Ishikawa (cell line): ENCODE data around the gene DAG1.

Source experiments
- CEBPB ChIP-seq: IDR thresholded peaks from 2 replicates; pipeline ENCODE4 v1.6.1; 2012
- CREB1 ChIP-seq: IDR thresholded peaks from 2 replicates; pipeline ENCODE4 v1.6.1; 2012; ENCODE audit warnings: low read depth
- EGR1 ChIP-seq: IDR thresholded peaks from 2 replicates; pipeline ENCODE4 v1.6.1; 2012
- EP300 ChIP-seq: IDR thresholded peaks from 2 replicates; pipeline ENCODE4 v1.6.1; 2012; ENCODE audit warnings: borderline replicate concordance
- FOXM1 ChIP-seq: IDR thresholded peaks from 2 replicates; pipeline ENCODE4 v1.6.1; 2012; ENCODE audit warnings: low read depth, borderline replicate concordance
- MAX ChIP-seq: IDR thresholded peaks from 2 replicates; pipeline ENCODE4 v1.6.1; 2012
- NFIC ChIP-seq: IDR thresholded peaks from 2 replicates; pipeline ENCODE4 v1.6.1; 2012
- RAD21 ChIP-seq: IDR thresholded peaks from 2 replicates; pipeline ENCODE4 v1.6.1; 2012; ENCODE audit warnings: low read depth
- REST ChIP-seq: IDR thresholded peaks from 2 replicates; pipeline ENCODE4 v1.6.1; 2012; ENCODE audit warnings: low read depth, mild to moderate bottlenecking
- TAF1 ChIP-seq: IDR thresholded peaks from 2 replicates; pipeline ENCODE4 v1.6.1; 2012; ENCODE audit warnings: low read depth, mild to moderate bottlenecking
- TCF12 ChIP-seq: IDR thresholded peaks from 2 replicates; pipeline ENCODE4 v1.6.1; 2012; ENCODE audit warnings: low read depth
- TEAD4 ChIP-seq: IDR thresholded peaks from 2 replicates; pipeline ENCODE4 v1.6.1; 2012
- USF1 ChIP-seq: IDR thresholded peaks from 2 replicates; pipeline ENCODE4 v1.6.1; 2012
- YY1 ChIP-seq: IDR thresholded peaks from 2 replicates; pipeline ENCODE4 v1.6.1; 2012; ENCODE audit warnings: low read depth
- ZBTB7A ChIP-seq: IDR thresholded peaks from 2 replicates; pipeline ENCODE4 v1.6.1; 2012; ENCODE audit warnings: low read depth

Gene DAG1

GRCh38 chr3:49529567-49529966 lies 59.5 kb downstream of the DAG1 start:
- no peak for TF ChIP-seq TAF1
- no peak for TF ChIP-seq TEAD4
- no peak for TF ChIP-seq ZBTB7A
- no peak for TF ChIP-seq NFIC
- TF ChIP-seq MAX: no peak
- TF ChIP-seq FOXM1: no peak
- TF ChIP-seq REST: no peak
- no peak for TF ChIP-seq YY1
- no peak for TF ChIP-seq USF1

- TF ChIP-seq YY1 (no peak), MAX (no peak), TEAD4 (peak; percentile 68), USF1 (0 out of 2 replicates have a peak, but pooled peaks have one; percentile 19), ZBTB7A (no peak), RAD21 (no peak), NFIC (no peak), TAF1 (no peak), REST (no peak), CEBPB (no peak), TCF12 (no peak), EP300 (no peak), EGR1 (no peak), CREB1 (no peak)
These were observed 60.2 kb downstream of the DAG1 start for GRCh38 chr3:49530231-49530630.

GRCh38 chr3:49530701-49531100 lies 60.6 kb downstream of the DAG1 start:
- no peak for TF ChIP-seq ZBTB7A
- no peak for TF ChIP-seq TEAD4
- no peak for TF ChIP-seq TAF1
- no peak for TF ChIP-seq REST
- TF ChIP-seq CREB1: no peak
- no peak for TF ChIP-seq MAX
- TF ChIP-seq USF1: no peak

GRCh38 chr3:49531218-49531617 lies 61.2 kb downstream of the DAG1 start:
- TF ChIP-seq TAF1 (no peak), NFIC (peak; percentile 46), CREB1 (no peak)

- TF ChIP-seq USF1 (no peak), NFIC (no peak), EGR1 (no peak), EP300 (no peak), TCF12 (no peak), CEBPB (no peak), MAX (no peak), TAF1 (no peak), CREB1 (no peak), YY1 (no peak), RAD21 (no peak), TEAD4 (no peak), REST (no peak), ZBTB7A (no peak), FOXM1 (no peak)
These were observed 61.6 kb downstream of the DAG1 start for GRCh38 chr3:49531715-49532114.
